ENCODE results near the gene SEMA3G. TPM values are rescaled to one million over a fixed set of nuclear protein-coding genes. Genes with fewer than 3 reads are reported as not detected.
A peak's percentile ranks its signal among the peaks of the same experiment; 100 is the strongest.

The SEMA3G gene
- total RNA-seq, 1 donor from 2014 or later: 8.3 TPM

DNA sequence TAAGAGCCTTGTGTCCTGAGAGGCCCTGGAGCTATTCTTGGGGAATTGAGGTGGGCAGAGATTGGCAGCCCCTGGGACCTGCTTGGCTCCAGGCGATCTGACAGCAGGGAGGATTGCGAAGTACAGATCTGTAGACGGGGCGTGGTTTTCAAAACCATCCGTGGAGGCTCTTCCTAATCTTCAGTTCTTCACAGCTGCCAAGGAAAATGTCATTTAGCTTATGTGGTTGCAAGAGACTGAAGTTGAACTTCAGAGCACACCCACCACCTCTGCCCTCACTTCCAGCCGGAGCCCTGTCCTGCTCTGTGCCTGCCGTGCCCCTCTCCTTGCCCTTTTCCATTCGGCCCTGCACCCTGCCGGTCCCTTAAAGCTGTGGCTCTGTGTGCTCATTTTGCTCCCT, 23.4 kb upstream of the SEMA3G start:
- Histone ChIP-seq H3K4me1 (peaks cover 10% of the 10 kb centered on the region), H3K36me3 (peaks cover 0 to 29% of the 10 kb centered on the region in 2 donors), H3K9me3 (no peaks in the 10 kb centered on the region), H3K4me3 (no peak overlapping the region), H3K27me3 (no peaks in the 10 kb centered on the region), H3K27ac (peak overlapping the region; percentile 4)
- no peak for DNase-seq (ENCODE audit: extremely low spot score in 2 of 2)
- intact Hi-C loops (cut with DNase I): no loop called here
- no peak for TF ChIP-seq POLR2AphosphoS5 (IDR thresholded peaks at IDR 0.05; ENCODE audit: insufficient read depth in 1 of 2, low read depth in 1 of 2)
- TF ChIP-seq POLR2A (IDR thresholded peaks at IDR 0.05): no peak
- TF ChIP-seq, protein P1, sequence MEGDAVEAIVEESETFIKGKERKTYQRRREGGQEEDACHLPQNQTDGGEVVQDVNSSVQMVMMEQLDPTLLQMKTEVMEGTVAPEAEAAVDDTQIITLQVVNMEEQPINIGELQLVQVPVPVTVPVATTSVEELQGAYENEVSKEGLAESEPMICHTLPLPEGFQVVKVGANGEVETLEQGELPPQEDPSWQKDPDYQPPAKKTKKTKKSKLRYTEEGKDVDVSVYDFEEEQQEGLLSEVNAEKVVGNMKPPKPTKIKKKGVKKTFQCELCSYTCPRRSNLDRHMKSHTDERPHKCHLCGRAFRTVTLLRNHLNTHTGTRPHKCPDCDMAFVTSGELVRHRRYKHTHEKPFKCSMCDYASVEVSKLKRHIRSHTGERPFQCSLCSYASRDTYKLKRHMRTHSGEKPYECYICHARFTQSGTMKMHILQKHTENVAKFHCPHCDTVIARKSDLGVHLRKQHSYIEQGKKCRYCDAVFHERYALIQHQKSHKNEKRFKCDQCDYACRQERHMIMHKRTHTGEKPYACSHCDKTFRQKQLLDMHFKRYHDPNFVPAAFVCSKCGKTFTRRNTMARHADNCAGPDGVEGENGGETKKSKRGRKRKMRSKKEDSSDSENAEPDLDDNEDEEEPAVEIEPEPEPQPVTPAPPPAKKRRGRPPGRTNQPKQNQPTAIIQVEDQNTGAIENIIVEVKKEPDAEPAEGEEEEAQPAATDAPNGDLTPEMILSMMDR (IDR thresholded peaks at IDR 0.05): no peak

DNA sequence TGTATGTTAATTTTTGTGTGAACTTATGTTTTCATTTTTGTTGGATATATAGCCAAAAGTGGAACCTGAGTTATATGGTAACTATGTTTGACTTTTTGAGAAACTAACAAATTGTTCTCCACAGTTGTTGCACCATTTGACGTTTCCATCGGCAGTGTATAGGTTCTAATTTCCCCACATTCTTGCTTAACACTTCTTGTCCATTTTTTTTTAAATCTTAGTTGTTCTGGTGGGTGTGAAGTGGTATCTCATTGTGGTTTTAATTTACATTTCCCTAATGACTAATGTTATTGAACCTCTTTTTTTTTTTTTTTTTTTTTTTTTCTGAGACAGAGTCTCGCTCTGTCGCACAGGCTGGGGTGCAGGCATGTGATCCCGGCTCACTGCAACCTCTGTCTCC, 18.5 kb upstream of the SEMA3G start:
- intact Hi-C loops (cut with DNase I): no loop called here
- Histone ChIP-seq H3K36me3 (peaks cover 0 to 36% of the 10 kb centered on the region in 2 donors), H3K4me3 (no peak overlapping the region), H3K4me1 (peaks cover 3% of the 10 kb centered on the region), H3K9me3 (no peaks in the 10 kb centered on the region), H3K27ac (no peak overlapping the region), H3K27me3 (no peaks in the 10 kb centered on the region)
- no peak for DNase-seq (ENCODE audit: extremely low spot score in 2 of 2)
- no peak for TF ChIP-seq POLR2A (IDR thresholded peaks at IDR 0.05)
- TF ChIP-seq POLR2AphosphoS5 (IDR thresholded peaks at IDR 0.05; ENCODE audit: insufficient read depth in 1 of 2, low read depth in 1 of 2): no peak
- TF ChIP-seq, protein P1 (IDR thresholded peaks at IDR 0.05): no peak

DNA sequence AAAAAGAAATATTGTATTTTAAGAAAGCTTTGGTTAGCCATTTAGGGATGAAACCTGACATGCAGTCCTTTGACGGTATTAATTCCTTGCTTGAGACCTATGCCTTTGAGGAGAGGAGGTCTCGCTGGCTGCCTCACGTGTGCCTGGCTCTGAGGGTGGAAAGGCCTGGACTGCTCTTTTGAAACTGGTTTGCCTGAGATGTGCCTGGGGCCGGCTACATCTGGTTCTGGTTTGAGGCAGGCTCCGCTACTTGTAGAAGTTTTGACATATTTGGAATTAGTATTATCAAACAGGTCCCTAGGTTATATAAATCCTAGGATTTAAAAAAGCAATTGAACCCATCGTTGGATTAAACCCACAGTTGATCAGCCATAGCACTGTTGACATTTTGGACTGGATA, 17.0 kb upstream of the SEMA3G start:
- peaks cover 18% of the 10 kb centered on the region for H3K4me1 ChIP-seq
- H3K36me3 ChIP-seq: peaks cover 0 to 38% of the 10 kb centered on the region in 2 donors

GRCh38 chr3:52458770-52459545, 14.1 kb upstream of the SEMA3G start:
- H3K4me1 ChIP-seq: peaks cover 37% of the 10 kb centered on the region
- peaks cover 0 to 31% of the 10 kb centered on the region in 2 donors for H3K36me3 ChIP-seq
- DNase-seq (ENCODE audit: extremely low spot score in 2 of 2): no peak
- no peaks in the 10 kb centered on the region for H3K9me3 ChIP-seq
- TF ChIP-seq POLR2A (IDR thresholded peaks at IDR 0.05) (no peak), POLR2AphosphoS5 (IDR thresholded peaks at IDR 0.05; ENCODE audit: insufficient read depth in 1 of 2, low read depth in 1 of 2) (no peak)
- TF ChIP-seq, protein P1 (IDR thresholded peaks at IDR 0.05): no peak
- intact Hi-C loops (cut with DNase I): no loop called here
- H3K27me3 ChIP-seq: no peaks in the 10 kb centered on the region
- H3K27ac ChIP-seq: no peak overlapping the region
- no peak overlapping the region for H3K4me3 ChIP-seq

More for the DNA sequence above, 17.0 kb upstream of the SEMA3G start:
- no peaks in the 10 kb centered on the region for H3K27me3 ChIP-seq
- H3K9me3 ChIP-seq: no peaks in the 10 kb centered on the region
- H3K27ac ChIP-seq: no peak overlapping the region
- DNase-seq (ENCODE audit: extremely low spot score in 2 of 2): no peak
- TF ChIP-seq, protein P1 (IDR thresholded peaks at IDR 0.05): no peak
- H3K4me3 ChIP-seq: no peak overlapping the region
- intact Hi-C loops (cut with DNase I): no loop called here

DNA sequence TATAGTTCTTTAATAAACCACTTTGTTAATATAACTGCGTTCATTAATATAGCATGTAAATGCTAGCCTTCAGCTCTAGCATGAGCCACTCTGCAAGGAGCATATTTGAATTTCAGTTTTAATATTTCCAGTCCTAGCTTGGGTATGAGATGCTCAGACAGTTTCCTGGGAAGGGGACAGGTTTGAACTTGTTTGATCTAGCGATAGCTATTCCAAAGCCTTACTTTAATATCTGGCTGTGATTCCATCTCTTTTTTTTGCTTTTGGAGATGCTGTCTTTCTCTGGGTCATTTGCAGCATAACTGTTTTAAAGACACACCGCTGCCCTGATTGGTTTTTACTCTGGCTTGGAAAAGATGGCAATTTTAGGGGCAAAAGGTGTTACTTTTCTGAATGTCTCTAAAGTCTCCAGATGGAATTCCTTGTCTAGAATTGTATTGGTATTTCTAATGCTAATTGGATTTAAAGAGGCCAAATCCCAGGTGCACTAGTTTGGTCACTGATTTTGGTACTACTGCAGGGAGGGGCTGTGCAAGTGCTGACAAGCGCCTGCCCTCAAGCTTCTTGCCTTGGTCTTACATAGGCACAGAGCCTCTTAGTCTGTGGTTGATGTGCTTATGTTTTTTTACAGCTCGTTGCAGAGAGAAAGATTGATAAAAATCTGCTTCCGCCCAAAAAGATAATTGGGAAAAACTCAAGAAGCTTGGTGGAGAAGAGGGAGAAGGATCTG, 13.3 kb upstream of the SEMA3G start:
- Histone ChIP-seq H3K4me1 (peaks cover 41% of the 10 kb centered on the region), H3K27ac (no peak overlapping the region), H3K4me3 (no peak overlapping the region), H3K9me3 (no peaks in the 10 kb centered on the region), H3K36me3 (peaks cover 0 to 29% of the 10 kb centered on the region in 2 donors), H3K27me3 (no peaks in the 10 kb centered on the region)
- DNase-seq (ENCODE audit: extremely low spot score in 2 of 2): no peak
- intact Hi-C loops (cut with DNase I): no loop called here
- TF ChIP-seq POLR2AphosphoS5 (IDR thresholded peaks at IDR 0.05; ENCODE audit: insufficient read depth in 1 of 2, low read depth in 1 of 2) (no peak), POLR2A (IDR thresholded peaks at IDR 0.05) (no peak)
